ENCODE data around the gene KCND2.

KCND2 gene

GRCh38 chr7:120272261-120272660 lies 714 bp upstream of the KCND2 start:
- Histone ChIP-seq H3K27me3 (replicated peaks; ENCODE audit: control insufficient read depth, insufficient read depth, low read length) (no peaks in the 10 kb centered on the region), H3K9me3 (ENCODE audit: control insufficient read depth, low read length) (no peaks in the 10 kb centered on the region), H3K4me3 (ENCODE audit: low read length) (peak overlapping the region; percentile 93), H3K4me1 (ENCODE audit: control insufficient read depth, insufficient read depth, low read length) (peaks cover 7% of the 10 kb centered on the region), H3K36me3 (ENCODE audit: control insufficient read depth, insufficient read depth, low read length, severe bottlenecking) (no peaks in the 10 kb centered on the region), H3K9ac (ENCODE audit: low read length) (peak overlapping the region; percentile 88)
- DNase-seq (ENCODE audit: low read depth): peak; percentile 79

GRCh38 chr7:120273476-120273975 lies 551 bp downstream of the KCND2 start:
- Histone ChIP-seq H3K4me1 (ENCODE audit: control insufficient read depth, insufficient read depth, low read length) (peaks cover 7% of the 10 kb centered on the region), H3K36me3 (ENCODE audit: control insufficient read depth, insufficient read depth, low read length, severe bottlenecking) (no peaks in the 10 kb centered on the region), H3K9me3 (ENCODE audit: control insufficient read depth, low read length) (no peaks in the 10 kb centered on the region), H3K27me3 (replicated peaks; ENCODE audit: control insufficient read depth, insufficient read depth, low read length) (no peaks in the 10 kb centered on the region), H3K4me3 (ENCODE audit: low read length) (peak overlapping the region; percentile 93), H3K9ac (ENCODE audit: low read length) (peak overlapping the region; percentile 80)
- DNase-seq (ENCODE audit: low read depth): peak; percentile 30

DNA sequence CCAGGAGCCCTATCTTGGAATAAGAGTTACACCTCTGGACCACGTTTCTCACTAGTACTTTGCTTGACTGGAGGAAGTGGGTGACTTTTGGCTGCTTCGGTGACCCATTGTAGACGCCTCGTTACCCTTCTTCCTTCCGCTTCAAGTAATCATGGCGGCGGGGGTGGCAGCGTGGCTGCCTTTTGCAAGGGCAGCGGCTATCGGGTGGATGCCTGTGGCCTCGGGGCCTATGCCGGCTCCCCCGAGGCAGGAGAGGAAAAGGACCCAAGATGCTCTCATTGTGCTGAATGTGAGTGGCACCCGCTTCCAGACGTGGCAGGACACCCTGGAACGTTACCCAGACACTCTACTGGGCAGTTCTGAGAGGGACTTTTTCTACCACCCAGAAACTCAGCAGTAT lies 1.5 kb downstream of the KCND2 start:
- H3K4me3 ChIP-seq (ENCODE audit: low read length): peak overlapping the region; percentile 93
- H3K9ac ChIP-seq (ENCODE audit: low read length): no peak overlapping the region
- DNase-seq (ENCODE audit: low read depth): no peak
- H3K36me3 ChIP-seq (ENCODE audit: control insufficient read depth, insufficient read depth, low read length, severe bottlenecking): no peaks in the 10 kb centered on the region
- no peaks in the 10 kb centered on the region for H3K27me3 ChIP-seq (replicated peaks; ENCODE audit: control insufficient read depth, insufficient read depth, low read length)
- H3K4me1 ChIP-seq (ENCODE audit: control insufficient read depth, insufficient read depth, low read length): peaks cover 7% of the 10 kb centered on the region
- H3K9me3 ChIP-seq (ENCODE audit: control insufficient read depth, low read length): no peaks in the 10 kb centered on the region

DNA sequence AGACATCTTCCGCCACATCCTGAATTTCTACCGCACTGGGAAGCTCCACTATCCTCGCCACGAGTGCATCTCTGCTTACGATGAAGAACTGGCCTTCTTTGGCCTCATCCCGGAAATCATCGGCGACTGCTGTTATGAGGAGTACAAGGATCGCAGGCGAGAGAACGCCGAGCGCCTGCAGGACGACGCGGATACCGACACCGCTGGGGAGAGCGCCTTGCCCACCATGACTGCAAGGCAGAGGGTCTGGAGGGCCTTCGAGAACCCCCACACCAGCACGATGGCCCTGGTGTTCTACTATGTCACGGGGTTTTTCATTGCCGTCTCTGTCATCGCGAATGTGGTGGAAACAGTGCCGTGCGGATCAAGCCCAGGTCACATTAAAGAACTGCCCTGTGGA lies 1.9 kb downstream of the KCND2 start:
- Histone ChIP-seq H3K4me1 (ENCODE audit: control insufficient read depth, insufficient read depth, low read length) (peaks cover 7% of the 10 kb centered on the region), H3K9me3 (ENCODE audit: control insufficient read depth, low read length) (no peaks in the 10 kb centered on the region), H3K9ac (ENCODE audit: low read length) (no peak overlapping the region), H3K36me3 (ENCODE audit: control insufficient read depth, insufficient read depth, low read length, severe bottlenecking) (no peaks in the 10 kb centered on the region), H3K4me3 (ENCODE audit: low read length) (no peak overlapping the region), H3K27me3 (replicated peaks; ENCODE audit: control insufficient read depth, insufficient read depth, low read length) (no peaks in the 10 kb centered on the region)
- no peak for DNase-seq (ENCODE audit: low read depth)

DNA sequence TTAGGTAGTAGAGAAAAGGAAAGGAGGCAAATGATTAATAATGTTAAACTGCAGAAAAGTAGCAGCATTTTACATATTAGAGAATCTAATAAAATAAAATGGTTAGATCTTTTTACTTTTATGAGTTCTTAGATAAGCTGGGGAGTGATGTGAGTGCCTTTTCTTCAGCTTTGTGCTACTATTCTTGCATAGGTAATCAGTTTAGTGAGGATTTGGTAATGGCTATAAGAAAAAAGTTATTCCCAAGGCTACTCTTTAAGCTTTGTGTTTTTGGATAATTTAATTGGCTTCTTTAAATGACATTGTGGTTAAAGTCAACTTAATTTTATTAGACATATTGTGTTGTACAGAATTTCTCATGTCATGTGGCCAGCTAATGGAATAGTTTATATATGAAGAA lies 3.7 kb downstream of the KCND2 start:
- DNase-seq (ENCODE audit: low read depth): no peak
- H3K36me3 ChIP-seq (ENCODE audit: control insufficient read depth, insufficient read depth, low read length, severe bottlenecking): no peaks in the 10 kb centered on the region
- H3K9ac ChIP-seq (ENCODE audit: low read length): no peak overlapping the region
- H3K4me3 ChIP-seq (ENCODE audit: low read length): peak overlapping the region; percentile 13
- no peaks in the 10 kb centered on the region for H3K9me3 ChIP-seq (ENCODE audit: control insufficient read depth, low read length)
- peaks cover 14% of the 10 kb centered on the region for H3K4me1 ChIP-seq (ENCODE audit: control insufficient read depth, insufficient read depth, low read length)
- no peaks in the 10 kb centered on the region for H3K27me3 ChIP-seq (replicated peaks; ENCODE audit: control insufficient read depth, insufficient read depth, low read length)

DNA sequence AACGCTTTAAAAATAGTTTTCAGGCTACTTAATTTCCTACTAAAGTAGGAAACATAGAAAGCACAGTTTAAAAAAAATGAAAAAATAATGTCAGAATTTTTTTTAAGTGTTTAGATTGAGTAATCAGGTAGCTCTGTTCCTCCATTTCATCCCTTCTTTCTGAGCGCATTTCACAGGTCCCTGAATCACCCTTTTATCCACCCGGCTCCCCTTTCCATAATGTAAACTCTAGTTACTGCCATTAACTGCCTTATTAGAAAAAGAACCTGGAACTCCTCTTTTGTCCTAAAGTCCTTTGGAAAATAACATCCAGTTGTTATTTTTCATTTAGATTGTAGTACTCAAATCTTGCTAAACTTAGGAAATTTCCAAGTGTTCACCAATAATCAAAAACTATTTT lies 5.8 kb downstream of the KCND2 start:
- DNase-seq (ENCODE audit: low read depth): no peak
- H3K4me3 ChIP-seq (ENCODE audit: low read length): no peak overlapping the region
- H3K36me3 ChIP-seq (ENCODE audit: control insufficient read depth, insufficient read depth, low read length, severe bottlenecking): no peaks in the 10 kb centered on the region
- no peak overlapping the region for H3K9ac ChIP-seq (ENCODE audit: low read length)
- H3K9me3 ChIP-seq (ENCODE audit: control insufficient read depth, low read length): no peaks in the 10 kb centered on the region
- H3K4me1 ChIP-seq (ENCODE audit: control insufficient read depth, insufficient read depth, low read length): peaks cover 14% of the 10 kb centered on the region
- no peaks in the 10 kb centered on the region for H3K27me3 ChIP-seq (replicated peaks; ENCODE audit: control insufficient read depth, insufficient read depth, low read length)

GRCh38 chr7:120280743-120281142 lies 7.8 kb downstream of the KCND2 start:
- H3K36me3 ChIP-seq (ENCODE audit: control insufficient read depth, insufficient read depth, low read length, severe bottlenecking): no peaks in the 10 kb centered on the region
- no peaks in the 10 kb centered on the region for H3K9me3 ChIP-seq (ENCODE audit: control insufficient read depth, low read length)
- no peaks in the 10 kb centered on the region for H3K27me3 ChIP-seq (replicated peaks; ENCODE audit: control insufficient read depth, insufficient read depth, low read length)
- H3K9ac ChIP-seq (ENCODE audit: low read length): no peak overlapping the region
- H3K4me3 ChIP-seq (ENCODE audit: low read length): no peak overlapping the region
- no peak for DNase-seq (ENCODE audit: low read depth)
- H3K4me1 ChIP-seq (ENCODE audit: control insufficient read depth, insufficient read depth, low read length): peaks cover 14% of the 10 kb centered on the region

DNA sequence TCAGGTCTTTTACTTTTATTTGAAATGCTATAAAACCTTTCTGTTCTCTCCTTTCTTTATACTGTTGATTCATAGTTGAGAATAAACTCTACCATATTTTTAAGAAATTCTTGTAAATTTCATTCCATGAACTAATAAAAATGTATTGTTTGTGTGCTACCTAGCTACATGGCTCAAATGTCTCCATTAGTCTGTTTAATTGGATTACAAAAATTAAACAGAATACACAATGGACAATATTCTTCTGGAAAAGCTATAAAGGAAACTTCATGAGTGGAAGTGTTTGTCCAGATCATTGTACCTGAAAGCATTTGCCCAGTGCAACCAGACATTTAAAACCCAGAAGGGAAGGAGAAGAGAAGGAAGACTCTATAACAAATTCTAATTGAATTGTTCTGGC lies 20.1 kb downstream of the KCND2 start:
- DNase-seq (ENCODE audit: low read depth): no peak
- no peak overlapping the region for H3K4me3 ChIP-seq (ENCODE audit: low read length)
- H3K9me3 ChIP-seq (ENCODE audit: control insufficient read depth, low read length): no peaks in the 10 kb centered on the region
- H3K27me3 ChIP-seq (replicated peaks; ENCODE audit: control insufficient read depth, insufficient read depth, low read length): no peaks in the 10 kb centered on the region
- H3K9ac ChIP-seq (ENCODE audit: low read length): no peak overlapping the region
- no peaks in the 10 kb centered on the region for H3K36me3 ChIP-seq (ENCODE audit: control insufficient read depth, insufficient read depth, low read length, severe bottlenecking)
- H3K4me1 ChIP-seq (ENCODE audit: control insufficient read depth, insufficient read depth, low read length): no peaks in the 10 kb centered on the region

DNA sequence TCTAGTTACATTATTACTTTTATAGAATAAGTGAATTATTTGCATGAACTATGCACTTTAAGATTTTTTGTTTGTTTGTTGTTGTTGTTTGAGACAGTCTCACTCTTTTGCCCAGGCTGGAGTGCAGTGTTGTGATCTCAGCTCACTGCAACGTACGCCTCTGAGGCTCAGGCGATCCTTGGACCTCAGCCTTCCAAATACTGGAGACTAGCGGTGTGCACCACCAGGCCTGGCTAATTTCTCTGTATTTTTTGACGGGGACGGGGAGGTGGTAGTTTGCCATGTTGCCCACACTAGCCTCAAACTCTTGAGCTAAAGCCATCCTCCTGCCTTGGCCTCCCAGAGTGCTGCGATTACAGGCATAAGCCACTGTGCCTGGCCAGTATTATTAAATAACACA lies 29.2 kb downstream of the KCND2 start:
- Histone ChIP-seq H3K27me3 (replicated peaks; ENCODE audit: control insufficient read depth, insufficient read depth, low read length) (no peaks in the 10 kb centered on the region), H3K36me3 (ENCODE audit: control insufficient read depth, insufficient read depth, low read length, severe bottlenecking) (no peaks in the 10 kb centered on the region), H3K9ac (ENCODE audit: low read length) (no peak overlapping the region), H3K4me3 (ENCODE audit: low read length) (no peak overlapping the region), H3K9me3 (ENCODE audit: control insufficient read depth, low read length) (no peaks in the 10 kb centered on the region), H3K4me1 (ENCODE audit: control insufficient read depth, insufficient read depth, low read length) (peaks cover 5% of the 10 kb centered on the region)
- DNase-seq (ENCODE audit: low read depth): no peak

DNA sequence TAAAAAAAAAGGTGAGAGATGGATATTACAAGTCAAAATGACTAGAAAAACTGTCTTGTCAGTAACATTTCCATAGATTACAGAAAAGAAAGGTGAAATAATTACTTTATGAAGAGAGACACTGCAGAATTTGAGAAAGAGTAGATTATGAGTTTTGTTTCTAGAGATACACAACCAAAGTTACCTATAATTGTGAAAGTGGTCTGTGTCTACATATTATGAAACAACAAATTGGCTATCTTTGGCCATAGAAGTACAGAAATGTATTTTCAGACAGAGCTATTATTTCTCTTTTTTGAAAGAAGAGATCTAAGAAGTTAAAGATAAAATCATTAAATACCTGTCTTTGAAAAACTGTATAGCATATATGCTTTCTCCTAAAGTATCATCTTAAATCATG lies 30.1 kb downstream of the KCND2 start:
- H3K4me3 ChIP-seq (ENCODE audit: low read length): no peak overlapping the region
- H3K27me3 ChIP-seq (replicated peaks; ENCODE audit: control insufficient read depth, insufficient read depth, low read length): no peaks in the 10 kb centered on the region
- no peak overlapping the region for H3K9ac ChIP-seq (ENCODE audit: low read length)
- no peaks in the 10 kb centered on the region for H3K36me3 ChIP-seq (ENCODE audit: control insufficient read depth, insufficient read depth, low read length, severe bottlenecking)
- H3K9me3 ChIP-seq (ENCODE audit: control insufficient read depth, low read length): no peaks in the 10 kb centered on the region
- no peak for DNase-seq (ENCODE audit: low read depth)
- peaks cover 5% of the 10 kb centered on the region for H3K4me1 ChIP-seq (ENCODE audit: control insufficient read depth, insufficient read depth, low read length)

GRCh38 chr7:120304674-120305073 lies 31.7 kb downstream of the KCND2 start:
- H3K4me1 ChIP-seq (ENCODE audit: control insufficient read depth, insufficient read depth, low read length): peaks cover 5% of the 10 kb centered on the region
- no peaks in the 10 kb centered on the region for H3K36me3 ChIP-seq (ENCODE audit: control insufficient read depth, insufficient read depth, low read length, severe bottlenecking)
- DNase-seq (ENCODE audit: low read depth): no peak
- no peak overlapping the region for H3K9ac ChIP-seq (ENCODE audit: low read length)
- H3K4me3 ChIP-seq (ENCODE audit: low read length): no peak overlapping the region
- no peaks in the 10 kb centered on the region for H3K27me3 ChIP-seq (replicated peaks; ENCODE audit: control insufficient read depth, insufficient read depth, low read length)
- no peaks in the 10 kb centered on the region for H3K9me3 ChIP-seq (ENCODE audit: control insufficient read depth, low read length)

- Histone ChIP-seq H3K4me1 (ENCODE audit: control insufficient read depth, insufficient read depth, low read length) (peaks cover 9% of the 10 kb centered on the region), H3K9ac (ENCODE audit: low read length) (no peak overlapping the region), H3K36me3 (ENCODE audit: control insufficient read depth, insufficient read depth, low read length, severe bottlenecking) (no peaks in the 10 kb centered on the region), H3K27me3 (replicated peaks; ENCODE audit: control insufficient read depth, insufficient read depth, low read length) (no peaks in the 10 kb centered on the region), H3K9me3 (ENCODE audit: control insufficient read depth, low read length) (no peaks in the 10 kb centered on the region), H3K4me3 (ENCODE audit: low read length) (no peak overlapping the region)
- DNase-seq (ENCODE audit: low read depth): no peak
Observed at GRCh38 chr7:120307991-120308545, 35.1 kb downstream of the KCND2 start.

Measured in adipocyte (in vitro differentiated cells).